Psoas muscle (tissue), 8 donors: ENCODE results near the gene FNDC3A. TPM values are rescaled to one million over a fixed set of nuclear protein-coding genes. Genes with fewer than 3 reads are reported as not detected.

ENCODE experiments used
- ATAC-seq, 4 donors: fragments of 200-7000 bp; cut with Tn5 transposase; one replicate each; pipeline ENCODE4 v1.9.1; 2020; ENCODE audit warnings: moderate library complexity in 3 of 4, mild to moderate bottlenecking in 2 of 4
- DNase-seq, 2 donors: peaks; one replicate each; pipeline ENCODE4 v3.0.0-alpha.2; 2020
- H3K27ac ChIP-seq: fragments of 200-600 bp; one replicate; pipeline ENCODE4 v1.8.0; 2022
- H3K27me3 ChIP-seq, 3 donors: fragments of 200-600 bp in 1 of 3; one replicate each; pipeline versions ENCODE4 v1.6.1 to v1.8.0; 2013 to 2022; ENCODE audit warnings: low read length in 2 of 3, mild to moderate bottlenecking in 2 of 3, moderate library complexity in 1 of 3; ENCODE audit not compliant: insufficient read depth in 3 of 3
- H3K36me3 ChIP-seq, 2 donors: fragments of 200-600 bp in 1 of 2; one replicate each; pipeline versions ENCODE4 v1.6.1 to v1.8.0; 2013 to 2022; ENCODE audit warnings: low read depth in 1 of 2, mild to moderate bottlenecking in 1 of 2, moderate library complexity in 1 of 2; ENCODE audit not compliant: insufficient read depth in 1 of 2
- H3K4me1 ChIP-seq: fragments of 200-600 bp; one replicate; pipeline ENCODE4 v1.8.0; 2022
- H3K4me3 ChIP-seq: fragments of 200-600 bp; one replicate; pipeline ENCODE4 v1.8.0; 2022; ENCODE audit warnings: mild to moderate bottlenecking
- H3K9me3 ChIP-seq: fragments of 200-600 bp; one replicate; pipeline ENCODE4 v1.8.0; 2022
- WGBS, 3 donors: extraction: QIAGEN DNeasy Blood & Tissue Kit; methylation state at CpG; one replicate each; pipeline versions ENCODE4 v1.1.6 to v1.1.7; 2013; 5-methylcytosine and 5-hydroxymethylcytosine counted together
- intact Hi-C, 2 donors: fragments of 100-400 bp; cut with DNase I; formaldehyde crosslinking; loops; one replicate each; pipeline versions ENCODE4 v1.11.0 to v1.14.2; 2022
- polyA plus RNA-seq, 3 donors: library from polyadenylated mRNA; stranded (reverse); fragments of 200-250 nt; gene quantifications; one replicate each; pipeline ENCODE4 v1.2.3, GENCODE V29; 2013
- total RNA-seq, 4 donors: library from RNA; stranded (reverse); fragmentation: NEBNext Ultra II Directional in 2 of 4; extraction: Animal tissue kit (Norgen Biotek cat#: 25700) in 2 of 4; gene quantifications; one replicate each; pipeline versions ENCODE4 v1.2.1 to v1.2.4, GENCODE V29; 2021 to 2023
- TF ChIP-seq, protein P1 (sequence below): fragments of 200-600 bp; IDR thresholded peaks from one replicate; pipeline ENCODE4 v1.8.0; 2022; ENCODE audit warnings: antibody characterized with exemption
- donor health status: healthy with polysubstance abuse.
- donor health status: DM: no; HTN: no; CAD: no; lungs with moderate emphysema.
- donor health status: Bipolar disorder and iron deficiency.
- donor health status: healthy.
- donor health status: DM: yes; HTN: yes; CAD: no.
- donor health status: DM: no; HTN: no; CAD: no.
- donor health status: DM: no; HTN: no; CAD: no.
- donor health status: DM: yes; HTN: yes; CAD: no.

Gene FNDC3A
- total and polyA plus RNA-seq, 7 donors = 4.4 to 18.6 (median 10.5) TPM

DNA sequence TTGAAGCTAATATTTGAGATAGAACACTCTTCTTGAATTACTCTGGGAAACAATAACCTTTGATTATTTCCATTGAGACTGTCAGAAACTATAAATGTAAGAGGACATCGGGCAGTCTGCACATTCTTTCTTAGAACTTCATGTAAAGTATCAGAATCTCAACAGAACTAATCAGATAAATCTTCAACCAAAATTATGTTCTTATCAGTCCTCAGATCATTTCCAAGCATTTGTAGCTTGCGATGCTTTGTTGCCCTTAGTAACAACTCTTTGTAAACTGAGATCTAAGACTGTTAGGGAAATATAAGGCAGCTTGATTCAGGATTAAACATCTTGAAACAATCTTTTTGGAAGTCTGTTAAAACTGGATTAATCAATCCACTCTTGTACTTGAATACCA, 70.3 kb downstream of the FNDC3A start:
- intact Hi-C loops = no loop called here
- ATAC-seq (no peak), DNase-seq (no peak)
- WGBS, 3 donors = 72 to 84% (median 72%) methylated on average over 2 of the region's 2 CpGs
- Histone ChIP-seq H3K9me3 (peaks cover 6% of the 10 kb centered on the region), H3K36me3 (no peaks in the 10 kb centered on the region), H3K4me1 (no peaks in the 10 kb centered on the region), H3K27ac (no peak overlapping the region), H3K4me3 (no peak overlapping the region), H3K27me3 (no peaks in the 10 kb centered on the region)
- TF ChIP-seq, protein P1, sequence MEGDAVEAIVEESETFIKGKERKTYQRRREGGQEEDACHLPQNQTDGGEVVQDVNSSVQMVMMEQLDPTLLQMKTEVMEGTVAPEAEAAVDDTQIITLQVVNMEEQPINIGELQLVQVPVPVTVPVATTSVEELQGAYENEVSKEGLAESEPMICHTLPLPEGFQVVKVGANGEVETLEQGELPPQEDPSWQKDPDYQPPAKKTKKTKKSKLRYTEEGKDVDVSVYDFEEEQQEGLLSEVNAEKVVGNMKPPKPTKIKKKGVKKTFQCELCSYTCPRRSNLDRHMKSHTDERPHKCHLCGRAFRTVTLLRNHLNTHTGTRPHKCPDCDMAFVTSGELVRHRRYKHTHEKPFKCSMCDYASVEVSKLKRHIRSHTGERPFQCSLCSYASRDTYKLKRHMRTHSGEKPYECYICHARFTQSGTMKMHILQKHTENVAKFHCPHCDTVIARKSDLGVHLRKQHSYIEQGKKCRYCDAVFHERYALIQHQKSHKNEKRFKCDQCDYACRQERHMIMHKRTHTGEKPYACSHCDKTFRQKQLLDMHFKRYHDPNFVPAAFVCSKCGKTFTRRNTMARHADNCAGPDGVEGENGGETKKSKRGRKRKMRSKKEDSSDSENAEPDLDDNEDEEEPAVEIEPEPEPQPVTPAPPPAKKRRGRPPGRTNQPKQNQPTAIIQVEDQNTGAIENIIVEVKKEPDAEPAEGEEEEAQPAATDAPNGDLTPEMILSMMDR = no peak

DNA sequence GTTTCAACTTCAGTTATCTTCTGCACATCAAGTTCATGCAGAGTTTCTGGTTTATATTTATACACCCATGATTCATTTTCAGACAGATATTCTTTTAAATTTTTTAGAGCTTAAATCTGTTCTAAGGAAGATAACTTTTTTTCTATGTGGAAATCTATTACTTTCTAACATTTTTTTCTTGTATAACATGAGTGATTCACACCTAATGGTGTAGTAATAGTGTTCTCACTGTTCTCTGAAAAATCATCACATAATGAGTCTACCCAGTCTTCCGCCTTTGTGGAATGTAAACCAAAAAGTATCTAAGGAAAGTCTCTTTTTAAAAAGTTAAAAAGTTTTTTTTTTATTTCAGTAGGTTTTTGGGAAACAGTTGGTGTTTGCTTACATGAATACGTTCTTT, 70.8 kb downstream of the FNDC3A start:
- H3K27me3 ChIP-seq = no peaks in the 10 kb centered on the region
- DNase-seq (no peak), ATAC-seq (no peak)
- no peaks in the 10 kb centered on the region for H3K36me3 ChIP-seq
- peaks cover 6% of the 10 kb centered on the region for H3K9me3 ChIP-seq
- intact Hi-C loops = no loop called here
- H3K4me3 ChIP-seq = no peak overlapping the region
- no peaks in the 10 kb centered on the region for H3K4me1 ChIP-seq
- WGBS, 3 donors = 90 to 98% (median 97%) methylated on average over 2 of the region's 2 CpGs
- TF ChIP-seq, protein P1 = no peak
- H3K27ac ChIP-seq = no peak overlapping the region

DNA sequence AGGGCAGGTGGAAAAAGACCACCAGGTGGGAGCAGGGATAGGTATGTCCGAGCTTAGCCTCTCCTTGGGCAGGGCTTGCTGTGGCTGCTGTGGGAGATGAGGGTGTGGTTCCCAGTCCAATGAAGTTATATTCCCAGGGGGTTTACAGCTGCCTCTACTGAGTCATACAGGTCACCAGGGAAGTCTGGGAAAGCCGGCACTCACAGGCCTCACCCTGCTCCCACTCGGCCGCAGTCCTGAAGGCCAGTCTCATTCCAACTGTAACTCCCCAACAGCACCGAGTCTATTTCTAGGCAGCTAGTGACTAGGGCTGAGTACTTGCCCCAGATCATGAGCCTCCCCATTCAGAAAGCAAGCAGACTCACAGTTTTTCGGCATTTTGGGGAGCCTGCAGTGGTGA, 77.1 kb downstream of the FNDC3A start:
- 94 to 97% (median 95%) methylated on average over 6 of the region's 6 CpGs for WGBS, 3 donors
- Histone ChIP-seq H3K27me3 (no peaks in the 10 kb centered on the region), H3K36me3 (no peaks in the 10 kb centered on the region), H3K27ac (no peak overlapping the region), H3K4me1 (no peaks in the 10 kb centered on the region), H3K9me3 (peaks cover 6% of the 10 kb centered on the region), H3K4me3 (no peak overlapping the region)
- intact Hi-C loops = no loop called here
- TF ChIP-seq, protein P1 = no peak
- DNase-seq (no peak), ATAC-seq (no peak)

DNA sequence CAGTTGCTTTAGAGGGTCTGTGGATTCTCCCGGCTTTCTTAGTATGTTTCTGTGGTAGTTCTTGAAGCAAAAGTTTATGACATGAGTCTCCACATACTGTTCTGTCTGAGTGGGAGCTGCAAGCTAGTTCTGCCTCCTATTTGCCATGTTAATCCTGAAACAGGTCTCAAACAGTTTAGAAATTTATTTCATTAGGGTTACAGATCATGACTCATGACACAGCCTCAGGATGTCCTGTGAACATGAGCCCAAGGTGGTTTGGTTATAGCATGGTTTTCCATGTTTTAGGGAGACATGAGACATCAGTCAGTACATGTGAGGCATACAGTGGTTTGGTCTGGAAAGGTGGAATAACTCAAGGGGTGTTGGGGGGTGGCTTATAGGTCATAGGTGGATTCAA, 77.5 kb downstream of the FNDC3A start:
- ATAC-seq (no peak), DNase-seq (no peak)
- H3K4me3 ChIP-seq = no peak overlapping the region
- intact Hi-C loops = no loop called here
- no peaks in the 10 kb centered on the region for H3K27me3 ChIP-seq
- TF ChIP-seq, protein P1 = no peak
- H3K27ac ChIP-seq = no peak overlapping the region
- H3K36me3 ChIP-seq = no peaks in the 10 kb centered on the region
- no peaks in the 10 kb centered on the region for H3K4me1 ChIP-seq
- peaks cover 3% of the 10 kb centered on the region for H3K9me3 ChIP-seq
- 96 to 98% (median 97%) methylated on average over 1 of the region's 1 CpG for WGBS, 3 donors

DNA sequence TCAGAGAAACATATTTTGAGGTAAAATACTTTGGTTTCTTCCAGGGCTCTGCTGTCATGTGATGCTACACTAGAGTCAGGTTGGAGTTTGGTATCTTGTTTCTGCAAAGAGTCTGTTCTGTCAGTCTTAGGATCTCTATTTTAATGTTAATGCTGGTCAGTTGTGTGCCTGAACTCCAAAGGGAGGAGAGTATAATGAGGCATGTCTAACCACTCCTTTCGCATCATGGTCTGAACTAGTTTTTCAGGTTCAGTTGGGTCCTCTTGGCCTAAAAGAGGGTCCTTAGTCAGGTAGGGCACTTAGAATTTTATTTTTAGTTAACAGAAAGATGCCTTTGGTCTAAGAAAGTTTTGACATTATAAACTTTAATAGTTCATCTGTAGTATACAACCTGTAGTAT, 78.2 kb downstream of the FNDC3A start:
- no peak for DNase-seq
- Histone ChIP-seq H3K4me1 (no peaks in the 10 kb centered on the region), H3K9me3 (no peaks in the 10 kb centered on the region), H3K4me3 (no peak overlapping the region), H3K36me3 (no peaks in the 10 kb centered on the region), H3K27ac (no peak overlapping the region), H3K27me3 (no peaks in the 10 kb centered on the region)
- intact Hi-C loops = no loop called here
- TF ChIP-seq, protein P1 = no peak
- WGBS, 3 donors = 98 to 100% (median 100%) methylated on average over 1 of the region's 1 CpG
- no peak for ATAC-seq
